Effector memory CD4-positive, alpha-beta T cell (primary cell): ENCODE results near the gene OLFML2B.

Source experiments
- DNase-seq, 3 donors: peaks; one replicate each; pipeline ENCODE4 v3.0.0-alpha.2; 2020
- H3K27ac ChIP-seq: 2 replicates; pipeline ENCODE4 v1.7.0; 2013; ENCODE audit warnings: mild to moderate bottlenecking, low read length, moderate library complexity; ENCODE audit not compliant: insufficient read depth, poor library complexity, severe bottlenecking
- H3K27me3 ChIP-seq: replicated peaks from 2 replicates; pipeline ENCODE4 v1.7.0; 2013; ENCODE audit warnings: mild to moderate bottlenecking, low read length; ENCODE audit not compliant: insufficient read depth, control insufficient read depth, poor library complexity, severe bottlenecking
- H3K36me3 ChIP-seq: 2 replicates; pipeline ENCODE4 v1.7.0; 2013; ENCODE audit warnings: mild to moderate bottlenecking, low read length, moderate library complexity; ENCODE audit not compliant: control insufficient read depth, insufficient read depth
- H3K4me1 ChIP-seq: 2 replicates; pipeline ENCODE4 v1.7.0; 2013; ENCODE audit warnings: low read length, mild to moderate bottlenecking; ENCODE audit not compliant: control insufficient read depth, insufficient read depth, poor library complexity, severe bottlenecking
- H3K4me3 ChIP-seq: 2 replicates; pipeline ENCODE4 v1.7.0; 2013; ENCODE audit warnings: low read length, low read depth, mild to moderate bottlenecking; ENCODE audit not compliant: insufficient read depth, poor library complexity, severe bottlenecking
- H3K9me3 ChIP-seq: 2 replicates; pipeline ENCODE4 v1.7.0; 2013; ENCODE audit warnings: mild to moderate bottlenecking, low read length, moderate library complexity; ENCODE audit not compliant: control insufficient read depth

OLFML2B gene

DNA sequence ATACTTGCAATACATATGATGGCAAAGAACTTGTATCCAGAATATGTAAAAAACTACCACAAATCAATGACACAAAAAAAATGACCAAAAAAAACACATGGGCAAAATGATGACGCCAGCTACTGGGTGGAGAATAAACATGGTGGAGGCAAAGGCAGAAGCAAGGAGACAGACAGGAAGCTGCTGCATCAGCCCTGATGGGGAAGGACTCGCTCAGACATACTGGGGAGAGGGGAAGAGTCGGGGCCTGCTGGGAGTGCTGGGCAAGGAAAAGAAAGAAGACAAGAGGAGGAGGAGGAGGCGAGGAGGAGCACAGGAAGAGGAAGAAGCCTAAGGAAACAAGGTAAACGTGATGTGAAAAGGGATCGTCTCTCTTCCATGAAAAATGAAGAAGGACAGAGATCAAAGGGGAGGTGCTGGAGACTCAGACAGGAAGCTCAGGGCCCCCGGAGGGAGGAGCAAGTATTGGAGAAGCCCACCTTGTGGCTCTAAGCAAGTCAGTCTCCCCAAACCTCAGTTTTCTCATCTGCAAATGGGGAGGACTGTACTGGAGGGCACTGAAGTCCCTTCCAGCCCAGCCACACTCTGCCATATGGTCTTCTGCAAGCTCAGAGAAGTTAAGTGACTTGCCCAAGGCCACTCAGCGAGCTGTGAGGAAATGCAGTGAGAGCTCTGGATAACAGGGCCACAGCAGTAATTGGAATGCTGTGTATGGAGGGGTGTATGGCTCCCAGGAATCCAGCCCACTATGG lies 24.2 kb downstream of the OLFML2B start:
- Histone ChIP-seq H3K9me3 (no peaks in the 10 kb centered on the region), H3K4me1 (no peaks in the 10 kb centered on the region), H3K4me3 (no peak overlapping the region), H3K27ac (no peak overlapping the region), H3K27me3 (no peaks in the 10 kb centered on the region), H3K36me3 (no peaks in the 10 kb centered on the region)
- DNase-seq, result no peak

DNA sequence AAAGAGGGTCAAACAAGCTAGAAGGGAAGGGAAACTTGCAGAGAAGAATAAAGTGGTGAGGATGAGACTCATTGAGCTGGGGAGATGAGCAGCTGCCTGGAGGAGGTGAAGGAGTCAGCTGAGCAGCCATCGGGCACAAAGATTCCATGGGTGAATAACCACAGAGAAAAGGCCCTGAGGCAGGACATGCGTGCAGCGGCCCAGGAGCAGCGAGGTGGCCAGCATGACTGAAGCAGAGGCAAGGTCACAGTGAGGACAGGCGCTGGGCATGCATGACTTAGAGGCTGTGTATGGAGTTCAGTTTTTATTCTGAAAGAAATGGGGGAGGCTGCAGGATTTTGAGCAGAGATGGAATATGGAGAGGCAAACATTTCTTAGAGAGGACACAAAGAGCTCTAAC lies 24.9 kb downstream of the OLFML2B start:
- no peaks in the 10 kb centered on the region for H3K9me3 ChIP-seq
- no peaks in the 10 kb centered on the region for H3K4me1 ChIP-seq
- no peak for DNase-seq
- H3K4me3 ChIP-seq, result no peak overlapping the region
- no peak overlapping the region for H3K27ac ChIP-seq
- H3K27me3 ChIP-seq, result no peaks in the 10 kb centered on the region
- no peaks in the 10 kb centered on the region for H3K36me3 ChIP-seq

DNA sequence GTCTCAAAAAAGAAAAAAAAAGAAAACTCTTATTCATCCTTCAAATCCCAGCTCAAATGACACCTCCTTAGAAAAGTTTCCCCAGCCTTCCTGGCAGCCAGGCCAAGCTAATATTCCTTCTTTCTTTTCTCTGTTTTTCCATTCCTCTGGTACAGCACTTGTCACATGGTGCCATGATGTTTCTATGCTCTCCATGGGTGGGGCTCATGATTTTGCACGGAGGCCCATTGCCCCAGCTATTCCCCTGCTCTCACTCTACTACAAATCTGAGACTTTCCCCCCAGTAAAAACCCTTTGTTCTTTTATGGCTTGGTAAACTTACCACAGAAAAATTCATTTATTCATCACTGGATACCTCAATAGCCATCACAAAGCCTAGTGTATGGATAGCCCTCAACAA lies 26.5 kb downstream of the OLFML2B start:
- Histone ChIP-seq H3K4me3 (no peak overlapping the region), H3K36me3 (no peaks in the 10 kb centered on the region), H3K9me3 (no peaks in the 10 kb centered on the region), H3K27ac (no peak overlapping the region), H3K27me3 (no peaks in the 10 kb centered on the region), H3K4me1 (no peaks in the 10 kb centered on the region)
- no peak for DNase-seq

DNA sequence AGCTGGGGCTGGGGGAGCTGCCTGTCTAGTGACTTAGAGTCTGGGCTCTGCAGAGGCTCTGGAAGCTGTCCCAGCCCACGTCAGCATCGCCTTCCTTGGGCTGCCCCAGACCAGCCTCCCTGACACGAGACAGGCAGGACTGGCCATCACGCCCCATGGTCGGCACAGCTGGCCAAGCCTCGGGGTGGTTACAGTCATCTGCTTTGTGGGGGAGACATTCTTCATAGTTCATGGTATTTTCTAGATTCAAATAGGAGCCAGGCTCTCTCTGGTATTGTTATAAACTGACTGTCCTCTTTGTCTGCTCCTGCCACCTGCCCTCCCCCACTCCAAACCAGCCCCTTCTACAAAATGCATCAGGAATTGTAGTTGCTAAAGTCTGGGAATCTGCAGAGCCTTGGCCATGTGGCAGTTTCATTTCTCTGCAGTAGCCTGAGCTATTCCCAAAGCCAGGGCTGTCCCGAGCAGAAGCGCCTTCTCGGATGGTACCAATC lies 29.4 kb downstream of the OLFML2B start:
- no peak overlapping the region for H3K27ac ChIP-seq
- H3K27me3 ChIP-seq, result peaks cover 1% of the 10 kb centered on the region
- H3K4me3 ChIP-seq, result no peak overlapping the region
- H3K9me3 ChIP-seq, result no peaks in the 10 kb centered on the region
- no peaks in the 10 kb centered on the region for H3K4me1 ChIP-seq
- no peak for DNase-seq
- no peaks in the 10 kb centered on the region for H3K36me3 ChIP-seq

DNA sequence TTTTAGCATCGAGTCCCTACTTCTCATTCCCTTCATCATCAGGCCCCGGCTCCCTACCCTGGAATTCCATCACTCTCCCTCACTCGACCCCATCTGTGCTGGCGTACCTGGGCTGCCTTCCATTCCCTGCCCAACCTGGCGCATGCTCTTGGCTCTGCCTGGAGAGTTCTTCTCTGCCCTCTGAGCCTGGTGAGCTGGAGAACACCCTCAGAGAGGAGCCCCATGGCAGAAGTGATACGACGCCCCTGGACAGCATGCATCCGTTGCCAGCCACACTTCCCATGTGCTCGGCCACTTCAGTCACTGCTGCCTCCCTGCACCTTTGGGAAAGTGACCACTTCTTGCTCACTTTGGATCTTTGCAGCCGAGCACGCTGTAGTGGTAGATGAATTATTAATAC lies 30.1 kb downstream of the OLFML2B start:
- Histone ChIP-seq H3K27me3 (peaks cover 3% of the 10 kb centered on the region), H3K36me3 (no peaks in the 10 kb centered on the region), H3K27ac (no peak overlapping the region), H3K4me3 (no peak overlapping the region), H3K4me1 (no peaks in the 10 kb centered on the region), H3K9me3 (no peaks in the 10 kb centered on the region)
- no peak for DNase-seq

DNA sequence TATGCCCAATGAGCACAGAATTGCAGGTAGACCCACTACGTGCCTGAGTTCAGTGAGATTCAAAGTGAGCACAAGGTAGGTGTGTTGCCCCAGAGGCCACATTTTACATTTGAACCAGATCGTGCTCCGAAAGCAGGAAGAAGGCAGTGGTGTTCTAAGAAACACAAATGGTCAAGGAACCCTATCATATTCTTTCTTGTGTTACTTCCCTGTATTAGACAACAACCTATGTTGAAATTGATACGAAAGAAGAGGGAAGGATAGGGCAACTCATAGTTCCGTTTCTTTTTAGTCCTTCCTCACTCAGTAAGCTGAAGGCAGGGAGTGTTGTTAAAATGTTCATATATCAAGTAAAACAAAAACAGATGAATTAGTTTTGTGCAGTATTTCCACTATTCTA lies 33.9 kb downstream of the OLFML2B start:
- peaks cover 3% of the 10 kb centered on the region for H3K27me3 ChIP-seq
- no peaks in the 10 kb centered on the region for H3K9me3 ChIP-seq

DNA sequence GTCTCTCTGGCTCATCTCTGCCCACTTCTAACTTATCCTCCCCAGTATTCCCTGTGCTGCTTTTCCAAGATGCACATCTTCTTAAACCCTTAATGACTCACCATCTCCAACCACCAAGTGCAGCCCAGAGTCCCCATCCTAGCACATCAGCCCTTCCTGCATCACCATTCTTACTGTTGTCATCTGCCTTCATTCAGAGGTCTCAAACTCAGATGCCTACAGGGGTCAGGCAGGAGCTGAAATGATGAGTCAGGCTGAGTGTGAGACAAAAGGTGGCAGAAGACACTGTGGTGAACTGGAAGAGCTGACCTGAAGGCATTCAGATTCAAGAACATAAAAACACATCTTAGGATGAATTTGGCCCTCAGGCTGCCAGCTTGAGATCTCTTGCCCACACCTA lies 34.6 kb downstream of the OLFML2B start:
- Histone ChIP-seq H3K27me3 (peaks cover 3% of the 10 kb centered on the region), H3K27ac (no peak overlapping the region), H3K4me1 (no peaks in the 10 kb centered on the region), H3K9me3 (no peaks in the 10 kb centered on the region), H3K4me3 (no peak overlapping the region), H3K36me3 (no peaks in the 10 kb centered on the region)
- no peak for DNase-seq

More for the DNA sequence above, 33.9 kb downstream of the OLFML2B start:
- Histone ChIP-seq H3K36me3 (no peaks in the 10 kb centered on the region), H3K27ac (no peak overlapping the region), H3K4me3 (no peak overlapping the region), H3K4me1 (no peaks in the 10 kb centered on the region)
- DNase-seq, result no peak

DNA sequence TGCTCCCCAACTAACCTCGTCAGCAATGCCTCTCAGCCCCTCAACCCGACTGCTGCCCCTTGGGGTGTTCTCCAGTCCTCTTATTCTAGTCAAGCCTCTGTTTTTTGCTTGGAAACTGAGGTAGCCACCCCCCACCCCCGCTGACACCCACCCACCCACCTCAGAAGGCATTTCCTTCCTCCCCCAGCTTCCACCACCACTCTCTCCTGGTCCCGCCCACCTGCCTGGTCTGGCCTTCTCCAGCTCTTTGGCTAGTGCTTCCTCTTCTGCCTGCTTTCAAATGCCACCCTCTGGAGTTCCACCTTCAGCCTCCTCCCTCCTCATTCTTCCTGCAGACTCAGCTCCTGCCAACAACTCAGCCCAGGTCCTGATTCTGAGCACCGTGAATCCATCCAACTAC lies 35.3 kb downstream of the OLFML2B start:
- Histone ChIP-seq H3K36me3 (no peaks in the 10 kb centered on the region), H3K4me1 (no peaks in the 10 kb centered on the region), H3K27me3 (peaks cover 3% of the 10 kb centered on the region), H3K4me3 (no peak overlapping the region), H3K9me3 (no peaks in the 10 kb centered on the region), H3K27ac (no peak overlapping the region)
- no peak for DNase-seq

DNA sequence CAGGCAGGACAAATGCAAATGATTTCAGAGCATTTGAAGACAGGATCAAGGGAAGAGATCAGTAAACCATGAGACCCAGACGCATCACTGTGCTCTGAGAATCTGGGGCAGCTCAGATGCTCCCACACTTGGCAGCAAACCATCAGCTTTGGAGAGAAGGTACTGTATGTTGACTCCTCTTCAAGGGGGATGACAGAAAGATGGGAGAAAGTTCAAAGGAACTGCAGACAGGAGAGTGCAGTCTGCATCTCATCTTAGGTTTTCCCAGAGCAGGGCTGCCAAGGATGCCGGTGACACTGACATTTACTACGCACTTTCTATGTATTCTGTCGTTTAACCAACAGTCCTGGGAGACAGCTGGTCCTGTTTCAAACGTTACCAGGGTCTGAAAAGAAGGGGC lies 35.8 kb downstream of the OLFML2B start:
- no peak for DNase-seq
- H3K4me1 ChIP-seq, result no peaks in the 10 kb centered on the region
- peaks cover 3% of the 10 kb centered on the region for H3K27me3 ChIP-seq
- H3K9me3 ChIP-seq, result no peaks in the 10 kb centered on the region
- no peak overlapping the region for H3K27ac ChIP-seq
- no peak overlapping the region for H3K4me3 ChIP-seq
- no peaks in the 10 kb centered on the region for H3K36me3 ChIP-seq

DNA sequence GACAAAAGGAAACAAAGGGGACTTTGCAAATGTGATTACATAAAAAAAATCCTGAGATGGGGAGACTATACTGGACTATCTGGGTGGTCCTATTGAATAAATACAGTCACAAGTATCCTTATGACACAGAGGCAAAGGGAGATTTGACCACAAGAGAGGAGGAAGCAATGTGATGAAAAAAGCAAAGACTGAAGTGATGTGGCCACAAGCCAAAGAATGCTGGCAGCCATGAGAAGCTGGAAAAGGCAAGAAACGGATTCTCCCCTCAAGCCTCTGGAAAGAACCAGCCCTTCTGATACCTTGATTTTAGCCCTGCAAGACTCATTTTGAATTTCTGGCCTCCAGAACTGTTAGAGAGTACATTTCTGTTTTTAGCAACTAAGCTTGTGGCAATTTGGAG lies 36.4 kb downstream of the OLFML2B start:
- Histone ChIP-seq H3K27me3 (peaks cover 3% of the 10 kb centered on the region), H3K4me1 (no peaks in the 10 kb centered on the region), H3K36me3 (no peaks in the 10 kb centered on the region), H3K9me3 (no peaks in the 10 kb centered on the region), H3K4me3 (no peak overlapping the region), H3K27ac (no peak overlapping the region)
- no peak for DNase-seq
